GM21576 (cell line): ENCODE results near the gene KAT7.

Experiments used
- ATAC-seq: cut with Tn5 transposase; IDR thresholded peaks from one replicate; pipeline ENCODE4 v1.9.1; 2021; ENCODE audit warnings: mild to moderate bottlenecking, moderate library complexity; ENCODE audit not compliant: unreplicated experiment

KAT7 gene

DNA sequence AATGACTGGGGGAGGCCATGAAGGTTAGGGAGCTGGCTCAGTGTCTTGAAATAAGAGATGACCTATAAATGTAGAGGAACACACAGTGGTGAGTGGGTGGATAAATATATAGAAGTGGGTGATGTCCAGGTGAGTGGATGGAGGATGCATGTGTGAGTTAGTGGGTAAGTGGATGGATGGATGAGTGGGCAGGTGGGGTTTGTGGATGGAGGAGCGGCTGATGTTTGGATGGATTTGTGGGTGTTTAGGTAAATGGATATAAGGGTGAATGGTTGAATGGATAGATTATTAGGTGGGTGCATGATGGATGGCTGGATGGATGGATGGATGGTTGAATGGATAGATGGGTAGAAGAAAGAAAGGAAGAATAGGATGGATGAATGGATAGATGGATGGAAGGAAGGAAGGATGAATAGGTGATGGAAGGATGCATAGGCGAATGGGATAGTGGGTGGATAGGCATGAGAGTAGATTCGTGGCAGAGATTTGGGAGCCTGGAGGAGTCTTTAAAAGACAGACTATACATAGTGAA, 78.5 kb downstream of the KAT7 start:
- no peak for ATAC-seq

DNA sequence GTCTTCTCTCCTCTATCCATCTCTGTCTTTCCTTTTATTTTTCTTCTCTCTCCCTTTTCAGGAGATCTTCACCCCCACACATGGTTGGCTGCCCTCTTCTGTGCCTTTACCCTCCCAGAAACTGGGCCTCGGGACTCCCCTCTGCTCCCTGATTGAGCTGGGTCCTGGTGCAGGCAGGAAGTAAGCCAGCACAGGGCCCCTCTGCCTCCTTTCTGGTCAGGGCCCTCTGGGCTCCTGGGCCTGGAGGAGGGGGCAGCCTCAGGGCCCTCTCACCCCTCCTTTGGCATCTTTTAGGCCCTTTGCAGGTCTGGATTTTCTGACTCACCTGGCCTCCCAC, 80.5 kb downstream of the KAT7 start:
- no peak for ATAC-seq

DNA sequence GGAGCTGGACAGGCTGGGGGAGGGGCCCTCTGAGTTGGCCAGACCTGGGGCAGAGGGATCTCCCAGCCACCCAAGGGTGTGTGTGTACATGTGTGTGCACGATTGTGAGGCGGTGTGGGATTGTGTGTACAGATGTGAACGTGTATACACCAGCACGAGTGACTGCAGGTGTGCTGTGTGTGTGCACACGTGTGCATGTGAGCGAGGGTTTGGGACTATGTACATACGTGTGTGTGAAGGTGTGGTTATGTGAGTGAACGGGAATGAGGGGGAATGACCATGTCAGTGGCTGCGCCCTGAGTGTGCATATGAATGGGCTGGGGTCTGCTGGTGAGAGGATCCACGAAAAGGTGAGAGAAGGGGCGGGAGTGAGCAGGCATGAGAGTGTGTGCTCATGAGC, 81.8 kb downstream of the KAT7 start:
- ATAC-seq, result no peak

DNA sequence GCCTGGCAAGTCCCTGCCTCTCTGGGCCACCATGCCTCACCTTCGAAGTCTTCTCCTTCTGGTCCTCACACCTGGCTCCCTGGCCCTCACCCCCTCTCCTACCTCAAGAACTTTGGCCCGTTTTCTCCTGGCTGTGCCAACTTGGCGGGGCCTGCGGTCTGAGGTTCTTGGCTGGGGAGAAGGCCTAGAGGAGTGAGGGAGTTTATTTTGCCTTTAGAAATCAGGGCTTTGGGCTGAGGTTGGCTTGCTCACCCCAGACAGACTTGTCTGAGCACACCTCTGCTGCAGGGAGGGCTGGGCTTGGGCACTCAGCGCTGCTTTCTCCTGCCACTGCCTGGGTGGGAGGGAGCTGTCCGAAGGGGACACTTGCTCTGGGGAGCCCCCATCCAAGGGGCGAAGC, 82.7 kb downstream of the KAT7 start:
- ATAC-seq, result no peak

DNA sequence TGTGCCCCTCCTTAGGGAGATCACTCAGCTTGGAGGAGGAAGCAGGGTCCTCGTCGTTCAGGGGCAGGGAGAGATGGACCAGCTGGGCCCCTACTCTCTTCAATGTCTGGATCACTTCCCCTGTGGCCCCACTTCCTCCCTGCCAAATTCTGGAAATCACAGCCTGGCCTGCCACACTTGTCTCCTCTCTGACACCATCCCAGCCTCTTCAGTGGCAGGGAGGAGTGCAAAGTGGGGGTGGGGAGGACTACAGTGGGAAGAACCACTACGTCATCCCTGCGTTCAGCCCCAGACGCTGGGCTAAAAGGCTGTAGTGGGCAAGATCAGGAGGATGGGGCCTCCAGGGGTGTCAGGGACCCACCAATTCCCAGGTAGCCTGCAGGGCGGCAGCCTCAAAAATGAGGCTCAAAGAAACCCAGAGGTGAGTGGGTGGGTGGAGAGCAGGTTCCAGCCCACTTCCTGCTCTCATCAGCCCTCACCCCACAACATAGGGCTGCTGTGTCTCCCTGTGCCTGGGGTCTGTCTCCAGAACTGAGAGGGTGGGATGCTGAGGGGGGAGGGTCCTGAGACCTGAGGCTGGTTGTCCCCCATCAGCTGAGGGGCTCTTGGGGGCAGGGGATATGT, 84.4 kb downstream of the KAT7 start:
- no peak for ATAC-seq

DNA sequence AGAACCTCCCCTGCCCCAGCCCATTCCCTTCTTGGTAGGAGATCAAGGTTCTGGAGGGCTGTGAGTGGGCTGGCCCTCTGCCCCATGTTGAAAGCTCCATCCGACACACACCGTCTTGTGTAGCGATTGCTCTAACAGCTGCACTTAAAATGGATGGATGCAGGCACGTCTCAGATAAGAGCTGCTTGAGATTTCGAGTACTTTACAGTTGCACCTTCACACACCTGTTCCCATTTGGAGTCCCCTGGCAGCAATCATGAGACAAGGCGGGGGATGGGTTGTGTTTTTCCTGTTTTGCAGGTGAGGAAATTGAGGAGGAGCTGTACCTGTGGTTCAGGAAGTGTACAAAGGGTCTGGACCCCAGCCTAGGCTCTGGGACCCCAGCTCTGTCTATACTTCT, 85.0 kb downstream of the KAT7 start:
- no peak for ATAC-seq

DNA sequence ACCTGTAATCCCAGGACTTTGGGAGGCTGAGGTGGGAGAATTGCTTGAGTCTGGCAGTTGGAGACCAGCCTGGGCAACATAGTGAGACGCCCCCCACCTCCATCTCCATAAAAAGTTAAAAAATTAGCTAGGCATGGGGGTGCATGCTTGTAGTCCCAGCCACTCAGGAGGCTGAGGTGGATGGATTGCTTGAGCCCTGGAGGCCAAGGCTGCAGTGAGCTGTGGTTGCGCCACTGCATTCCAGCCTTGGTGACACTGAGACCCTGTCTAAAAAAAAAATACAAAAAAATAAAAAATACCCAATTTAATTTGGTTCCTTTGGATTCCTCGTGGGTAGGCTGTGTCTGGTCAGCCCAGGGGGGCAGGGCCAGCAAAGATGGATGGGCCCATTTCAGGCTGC, 85.4 kb downstream of the KAT7 start:
- ATAC-seq, result no peak

DNA sequence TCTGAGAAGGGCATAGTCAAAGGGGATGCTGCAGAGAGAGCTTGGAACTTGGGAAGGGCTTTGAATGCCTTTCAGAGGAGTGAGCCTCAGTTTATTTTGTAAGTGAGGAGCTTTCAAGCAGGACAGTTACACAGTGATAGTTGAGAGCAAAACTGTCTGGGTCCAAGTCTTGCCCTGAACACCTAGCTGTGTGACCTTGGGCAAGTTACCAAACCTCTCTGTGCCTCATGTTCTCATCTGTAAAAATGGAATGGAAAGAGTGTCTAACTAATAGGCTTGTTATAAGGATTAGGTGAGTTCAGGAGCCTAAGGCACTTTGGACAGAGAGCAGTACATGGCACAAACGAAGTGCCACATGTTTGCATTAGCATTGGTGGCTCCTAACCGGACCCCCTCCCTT, 86.4 kb downstream of the KAT7 start:
- ATAC-seq, result no peak

DNA sequence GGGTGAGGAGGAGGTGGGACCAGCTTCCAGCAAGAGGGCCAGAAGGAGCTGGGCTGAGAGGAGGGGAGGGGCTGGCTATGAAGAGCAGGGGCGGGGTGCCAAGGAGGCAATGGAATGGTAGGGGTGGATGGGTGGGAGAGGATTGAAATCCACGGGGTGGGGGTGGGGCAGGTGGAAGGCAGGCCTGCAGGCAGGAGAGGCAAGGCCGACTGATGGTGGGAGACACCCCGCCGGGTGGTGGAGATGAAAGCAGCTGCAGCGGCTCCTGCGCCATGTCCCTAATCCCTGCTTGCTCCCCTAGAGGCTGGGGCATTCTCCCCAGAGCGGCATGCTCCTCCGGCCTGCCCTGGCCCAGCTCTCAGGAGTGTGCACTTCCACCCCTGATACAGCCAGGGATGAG, 87.2 kb downstream of the KAT7 start:
- ATAC-seq, result no peak

DNA sequence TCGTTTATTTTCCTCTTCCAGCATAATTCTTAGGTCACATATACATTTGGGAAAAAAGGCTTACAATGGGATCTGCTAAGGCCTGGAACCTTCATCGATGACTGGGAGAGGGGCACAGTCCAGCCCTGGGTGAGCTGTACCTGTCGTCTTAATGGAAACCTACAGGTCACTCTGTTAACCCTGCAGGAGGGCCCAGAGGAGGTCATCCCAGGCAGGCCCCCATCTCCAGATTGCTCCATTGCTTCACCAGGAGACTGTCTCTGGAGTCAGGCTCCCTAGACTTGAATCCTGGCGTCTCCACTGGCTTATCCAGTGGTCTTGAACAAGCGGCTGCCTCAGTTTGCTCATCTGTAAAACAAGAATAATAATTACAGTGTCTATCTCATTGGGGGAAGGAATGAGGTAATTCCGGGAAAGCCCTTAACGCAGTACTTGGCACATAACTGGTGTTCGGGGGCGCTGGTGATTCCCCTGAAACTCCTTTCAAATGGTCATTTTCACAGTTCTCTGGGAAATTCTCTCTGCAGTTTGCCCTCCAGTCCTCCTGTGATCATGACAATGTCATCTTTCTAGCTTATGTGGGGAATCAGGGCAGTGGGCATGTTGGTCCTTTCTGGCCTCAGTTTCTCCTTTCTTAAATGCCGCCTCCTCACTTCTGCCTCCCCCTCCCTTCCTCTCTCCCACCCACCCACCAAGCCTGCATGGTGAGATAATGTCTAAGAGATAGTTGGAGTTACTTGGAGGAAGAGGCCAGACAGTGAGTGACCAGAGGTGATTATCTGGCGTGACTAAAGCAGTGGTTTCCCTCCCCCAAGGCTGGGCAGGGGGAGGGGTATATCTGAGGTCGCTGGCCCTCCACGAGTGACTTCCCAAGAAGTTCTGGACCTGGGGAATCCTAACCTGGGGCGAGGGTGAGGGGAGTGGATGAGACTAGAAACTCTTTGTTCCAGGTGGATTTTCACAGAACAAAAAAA, 90.7 kb downstream of the KAT7 start:
- no peak for ATAC-seq

DNA sequence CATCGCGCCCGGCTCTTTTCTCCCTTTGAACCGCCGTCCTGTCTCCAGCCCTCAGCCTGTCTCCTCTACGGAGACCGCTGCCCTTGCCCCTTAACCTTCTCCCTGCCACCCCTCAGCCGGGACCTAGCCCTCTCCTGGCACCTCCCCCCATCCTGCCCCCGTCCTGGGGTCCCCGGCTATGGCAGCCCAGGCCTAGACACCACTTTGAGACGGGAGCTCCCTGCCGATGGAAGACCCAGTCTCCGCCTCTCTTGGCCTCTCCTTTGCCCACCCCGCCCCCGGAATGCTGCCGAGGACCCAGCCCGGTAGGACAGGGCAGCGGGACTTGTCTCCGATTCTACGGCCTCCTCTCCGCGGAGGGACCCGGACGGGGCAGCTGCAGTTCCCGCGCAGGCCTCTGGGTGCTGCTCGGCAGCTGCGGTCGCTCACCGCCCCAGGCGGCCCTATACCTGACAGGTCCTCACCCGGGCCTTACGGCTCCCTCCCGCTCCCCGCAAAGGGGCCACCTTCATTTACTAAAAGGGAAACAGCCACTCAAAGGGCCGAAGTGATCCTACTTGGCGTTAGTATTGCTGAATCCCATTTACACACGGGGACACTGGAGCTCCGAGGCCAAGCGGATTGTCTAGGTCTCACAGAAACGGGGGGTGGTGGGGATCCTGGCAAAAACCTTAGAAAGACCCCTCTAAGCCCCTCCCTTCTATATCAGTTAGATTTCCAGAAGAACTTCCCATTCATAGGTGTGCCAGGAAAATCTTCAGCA, 92.0 kb downstream of the KAT7 start:
- no peak for ATAC-seq

DNA sequence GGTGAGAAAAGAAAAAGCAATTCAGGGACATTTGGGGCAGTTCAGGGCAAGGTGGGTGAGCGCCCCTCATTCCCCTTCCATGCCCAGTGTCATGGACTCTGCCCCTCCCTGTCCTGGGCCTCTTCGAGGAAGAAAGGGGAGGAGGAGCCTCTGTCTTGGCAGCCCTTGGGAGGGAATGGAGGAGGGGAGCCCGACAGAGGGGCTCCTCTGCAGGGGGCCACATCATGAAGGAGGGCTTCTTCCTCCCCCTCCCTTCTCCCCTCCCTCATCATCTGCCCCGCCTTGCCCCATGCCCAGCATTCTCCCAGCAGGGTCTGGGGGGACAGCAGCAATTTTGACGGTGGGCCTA, 92.5 kb downstream of the KAT7 start:
- ATAC-seq, result no peak

DNA sequence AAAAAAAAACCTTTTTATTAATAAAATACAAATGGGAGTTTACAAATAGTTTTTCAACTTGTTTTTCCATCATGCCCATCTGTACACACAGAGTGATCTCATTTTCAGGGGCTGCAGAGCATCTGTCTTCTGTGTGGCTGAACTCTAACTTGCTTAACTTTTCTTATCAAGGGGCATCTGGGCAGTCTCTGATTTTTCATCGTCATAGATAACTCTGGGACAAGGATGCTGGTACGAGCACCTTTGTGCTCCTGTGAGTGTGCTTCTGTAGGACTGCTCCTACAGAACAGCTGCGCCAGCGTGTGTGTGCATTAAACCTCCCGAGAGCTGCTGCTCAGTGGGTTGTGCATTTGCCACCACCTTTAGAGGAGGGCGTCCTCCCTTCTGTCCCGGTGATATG, 94.0 kb downstream of the KAT7 start:
- ATAC-seq, result no peak
